Liver (tissue), 9 donors: ENCODE results near the gene ST3GAL3. TPM values are rescaled to one million over a fixed set of nuclear protein-coding genes. Genes with fewer than 3 reads are reported as not detected.
"Not testable (repeated sequence)": the region's sequence is repeated elsewhere in the genome, so short reads cannot be mapped to it uniquely, and the experiment has no call there.

Experiments
- DNase-seq: peaks from one replicate; pipeline ENCODE4 v3.0.0-alpha.2; 2017; ENCODE audit warnings: low spot score
- H3K27ac ChIP-seq, 2 donors: one replicate each; pipeline ENCODE4 v1.7.0; 2013; ENCODE audit warnings: inconsistent platforms in 2 of 2, low read length in 2 of 2, control low read depth in 1 of 2, low read depth in 1 of 2, mild to moderate bottlenecking in 1 of 2
- H3K27me3 ChIP-seq, 4 donors: one replicate each; pipeline versions ENCODE4 v1.6.1 to v1.7.0; 2013; ENCODE audit warnings: low read length in 3 of 4, inconsistent platforms in 1 of 4, mild to moderate bottlenecking in 1 of 4, moderate library complexity in 1 of 4; ENCODE audit not compliant: control insufficient read depth in 4 of 4, insufficient read depth in 4 of 4
- H3K36me3 ChIP-seq, 4 donors: one replicate each; pipeline versions ENCODE4 v1.6.1 to v1.7.0; 2013; ENCODE audit warnings: low read length in 3 of 4, mild to moderate bottlenecking in 3 of 4, low read depth in 1 of 4, moderate library complexity in 1 of 4; ENCODE audit not compliant: control insufficient read depth in 4 of 4, insufficient read depth in 3 of 4
- H3K4me1 ChIP-seq, 4 donors: one replicate each; pipeline versions ENCODE4 v1.6.1 to v1.7.0; 2013; ENCODE audit warnings: low read length in 3 of 4, mild to moderate bottlenecking in 3 of 4, moderate library complexity in 1 of 4; ENCODE audit not compliant: control insufficient read depth in 4 of 4, insufficient read depth in 4 of 4
- H3K4me3 ChIP-seq, 3 donors: one replicate each; pipeline versions ENCODE4 v1.6.1 to v1.7.0; 2013; ENCODE audit warnings: low read length in 3 of 3, control low read depth in 1 of 3, low read depth in 1 of 3, mild to moderate bottlenecking in 1 of 3
- H3K9ac ChIP-seq, 2 donors: one replicate each; pipeline ENCODE4 v1.7.0; 2013; ENCODE audit warnings: low read length in 2 of 2, mild to moderate bottlenecking in 2 of 2, moderate library complexity in 2 of 2, control low read depth in 1 of 2, low read depth in 1 of 2
- H3K9me3 ChIP-seq, 4 donors: one replicate each; pipeline versions ENCODE4 v1.6.1 to v1.7.0; 2013; ENCODE audit warnings: low read length in 3 of 4; ENCODE audit not compliant: control insufficient read depth in 4 of 4
- ATF3 ChIP-seq: IDR thresholded peaks from 2 replicates; pipeline ENCODE4 v1.6.1; 2016; ENCODE audit warnings: antibody characterized with exemption
- CTCF ChIP-seq: fragments of 150-350 bp; IDR thresholded peaks from 2 replicates; pipeline ENCODE4 v1.5.1; 2017; ENCODE audit warnings: improper control_type of control experiment, low read depth, low read length; ENCODE audit not compliant: missing input control
- EGR1 ChIP-seq, 2 donors: IDR thresholded peaks; 2 replicates each; pipeline ENCODE4 v1.6.1; 2016 to 2018; ENCODE audit warnings: antibody characterized with exemption in 2 of 2, low read depth in 2 of 2
- FOXA1 ChIP-seq: IDR thresholded peaks from 2 replicates; pipeline ENCODE4 v1.6.1; 2016; ENCODE audit warnings: antibody characterized with exemption
- FOXA2 ChIP-seq: IDR thresholded peaks from 2 replicates; pipeline ENCODE4 v1.6.1; 2016; ENCODE audit warnings: antibody characterized with exemption
- GABPA ChIP-seq, 2 donors: IDR thresholded peaks in 1 of 2; conservative IDR thresholded peaks in 1 of 2; 2 replicates each; pipeline ENCODE4 v1.6.1; 2016; ENCODE audit warnings: antibody characterized with exemption in 2 of 2, mild to moderate bottlenecking in 1 of 2, moderate library complexity in 1 of 2
- HNF4A ChIP-seq, 2 donors: conservative IDR thresholded peaks; 2 replicates each; pipeline ENCODE4 v1.6.1; 2016; ENCODE audit warnings: antibody characterized with exemption in 2 of 2, mild to moderate bottlenecking in 2 of 2
- HNF4G ChIP-seq: IDR thresholded peaks from 2 replicates; pipeline ENCODE4 v1.6.1; 2016; ENCODE audit warnings: antibody characterized with exemption
- JUND ChIP-seq, 2 donors: IDR thresholded peaks; 2 replicates each; pipeline ENCODE4 v1.6.1; 2016; ENCODE audit warnings: antibody characterized with exemption in 2 of 2
- MAX ChIP-seq: IDR thresholded peaks from 2 replicates; pipeline ENCODE4 v1.6.1; 2016; ENCODE audit warnings: antibody characterized with exemption
- NR2F2 ChIP-seq: IDR thresholded peaks from 2 replicates; pipeline ENCODE4 v1.6.1; 2016; ENCODE audit warnings: antibody characterized with exemption
- RAD21 ChIP-seq, 2 donors: IDR thresholded peaks; 2 replicates each; pipeline ENCODE4 v1.6.1; 2016; ENCODE audit warnings: antibody characterized with exemption in 2 of 2, mild to moderate bottlenecking in 2 of 2
- REST ChIP-seq: IDR thresholded peaks from 2 replicates; pipeline ENCODE4 v1.6.1; 2016; ENCODE audit warnings: antibody characterized with exemption, mild to moderate bottlenecking
- RXRA ChIP-seq, 2 donors: IDR thresholded peaks; 2 replicates each; pipeline ENCODE4 v1.6.1; 2017 to 2018; ENCODE audit warnings: antibody characterized with exemption in 2 of 2, mild to moderate bottlenecking in 1 of 2
- SP1 ChIP-seq: IDR thresholded peaks from 2 replicates; pipeline ENCODE4 v1.6.1; 2018; ENCODE audit warnings: antibody characterized with exemption, mild to moderate bottlenecking
- TAF1 ChIP-seq: conservative IDR thresholded peaks from 2 replicates; pipeline ENCODE4 v1.6.1; 2016; ENCODE audit warnings: antibody characterized with exemption, mild to moderate bottlenecking
- YY1 ChIP-seq: IDR thresholded peaks from 2 replicates; pipeline ENCODE4 v1.6.1; 2016; ENCODE audit warnings: antibody characterized with exemption, mild to moderate bottlenecking
- ZBTB33 ChIP-seq: IDR thresholded peaks from 2 replicates; pipeline ENCODE4 v1.6.1; 2016; ENCODE audit warnings: antibody characterized with exemption
- WGBS: extraction: QIAGEN DNeasy Blood & Tissue Kit; methylation state at CpG from one replicate; pipeline ENCODE4 v1.1.7; 2013; 5-methylcytosine and 5-hydroxymethylcytosine counted together
- polyA plus RNA-seq, 2 donors: library from polyadenylated mRNA; stranded (reverse) in 1 of 2; unstranded in 1 of 2; fragments of 200-250 nt in 1 of 2; fragments of >200 nt in 1 of 2; fragmentation: Nextera tagmentation in 1 of 2; extraction: Ambion mirVana in 1 of 2; gene quantifications; one replicate each; pipeline versions ENCODE4 v1.2.1 to v1.2.3, GENCODE V29; 2013 to 2015
- total RNA-seq, 2 donors: library from RNA; depleted of rRNA; stranded (reverse); fragments of >200 nt; gene quantifications; one replicate each; pipeline ENCODE4 v1.2.3, GENCODE V29; 2014
- donor health status: healthy.
- donor health status: healthy.
- donor health status: healthy.
- donor health status: healthy.
- donor health status: healthy.

The ST3GAL3 gene
- total and polyA plus RNA-seq, 4 donors, result 4.9 to 11.4 (median 8.1) TPM

GRCh38 chr1:43776043-43776761, 68.9 kb downstream of the ST3GAL3 start:
- H3K4me3 ChIP-seq, result no peak overlapping the region
- no peaks in the 10 kb centered on the region for H3K4me1 ChIP-seq
- H3K9me3 ChIP-seq, result no peaks in the 10 kb centered on the region
- TF ChIP-seq NR2F2 (no peak), RXRA (IDR thresholded peaks at IDR 0.05) (no peak), FOXA2 (no peak), SP1 (no peak), JUND (IDR thresholded peaks at IDR 0.05) (no peak)
- H3K27me3 ChIP-seq, result no peaks in the 10 kb centered on the region
- peaks cover 0 to 3% (median 0%) of the 10 kb centered on the region in 4 donors for H3K36me3 ChIP-seq
- no peak overlapping the region for H3K27ac ChIP-seq
- DNase-seq, result no peak
- WGBS, result 97% methylated on average over 4 of the region's 4 CpGs
- H3K9ac ChIP-seq, result no peak overlapping the region

- not testable (repeated sequence) for H3K9me3 ChIP-seq, DNase-seq, H3K9ac ChIP-seq, H3K27ac ChIP-seq, H3K4me3 ChIP-seq, H3K36me3 ChIP-seq, H3K4me1 ChIP-seq, H3K27me3 ChIP-seq
- 99% methylated on average over 3 of the region's 3 CpGs for WGBS
These were observed 70.6 kb downstream of the ST3GAL3 start for GRCh38 chr1:43777916-43778315.

- Histone ChIP-seq H3K9ac (no peak overlapping the region), H3K4me1 (no peaks in the 10 kb centered on the region), H3K9me3 (no peaks in the 10 kb centered on the region), H3K4me3 (no peak overlapping the region), H3K27ac (no peak overlapping the region), H3K27me3 (no peaks in the 10 kb centered on the region), H3K36me3 (peaks cover 0 to 3% (median 0%) of the 10 kb centered on the region in 4 donors)
- no peak for TF ChIP-seq REST
- TF ChIP-seq NR2F2, result no peak
- TF ChIP-seq YY1, result no peak
- no peak for TF ChIP-seq MAX
- TF ChIP-seq HNF4G, result no peak
- no peak for TF ChIP-seq RXRA (IDR thresholded peaks at IDR 0.05)
- TF ChIP-seq HNF4A (conservative IDR thresholded peaks at IDR 0.05), result no peak
- no peak for TF ChIP-seq TAF1
- TF ChIP-seq RAD21 (IDR thresholded peaks at IDR 0.05), result no peak
- no peak for TF ChIP-seq ATF3
- TF ChIP-seq FOXA1, result no peak
- no peak for TF ChIP-seq CTCF
- TF ChIP-seq SP1, result no peak
- TF ChIP-seq GABPA (IDR thresholded peaks at IDR 0.05 in 1 of 2, conservative IDR thresholded peaks at IDR 0.05 in 1 of 2), result no peak
- no peak for TF ChIP-seq FOXA2
- no peak for TF ChIP-seq ZBTB33
- no peak for TF ChIP-seq EGR1 (IDR thresholded peaks at IDR 0.05; ENCODE audit: low read depth in 2 of 2)
- TF ChIP-seq JUND (IDR thresholded peaks at IDR 0.05), result no peak
- 88% methylated on average over 1 of the region's 1 CpG for WGBS
- no peak for DNase-seq
These were observed 71.9 kb downstream of the ST3GAL3 start for GRCh38 chr1:43779266-43779665.
